HG03565 (cell line): ENCODE results near the gene CENPF.
"Not testable (repeated sequence)": the region's sequence is repeated elsewhere in the genome, so short reads cannot be mapped to it uniquely, and the experiment has no call there.

Source experiments
- ATAC-seq: cut with Tn5 transposase; IDR thresholded peaks from one replicate; pipeline ENCODE4 v1.9.1; 2021; ENCODE audit warnings: mild to moderate bottlenecking, moderate library complexity; ENCODE audit not compliant: unreplicated experiment

Gene CENPF, protein sequence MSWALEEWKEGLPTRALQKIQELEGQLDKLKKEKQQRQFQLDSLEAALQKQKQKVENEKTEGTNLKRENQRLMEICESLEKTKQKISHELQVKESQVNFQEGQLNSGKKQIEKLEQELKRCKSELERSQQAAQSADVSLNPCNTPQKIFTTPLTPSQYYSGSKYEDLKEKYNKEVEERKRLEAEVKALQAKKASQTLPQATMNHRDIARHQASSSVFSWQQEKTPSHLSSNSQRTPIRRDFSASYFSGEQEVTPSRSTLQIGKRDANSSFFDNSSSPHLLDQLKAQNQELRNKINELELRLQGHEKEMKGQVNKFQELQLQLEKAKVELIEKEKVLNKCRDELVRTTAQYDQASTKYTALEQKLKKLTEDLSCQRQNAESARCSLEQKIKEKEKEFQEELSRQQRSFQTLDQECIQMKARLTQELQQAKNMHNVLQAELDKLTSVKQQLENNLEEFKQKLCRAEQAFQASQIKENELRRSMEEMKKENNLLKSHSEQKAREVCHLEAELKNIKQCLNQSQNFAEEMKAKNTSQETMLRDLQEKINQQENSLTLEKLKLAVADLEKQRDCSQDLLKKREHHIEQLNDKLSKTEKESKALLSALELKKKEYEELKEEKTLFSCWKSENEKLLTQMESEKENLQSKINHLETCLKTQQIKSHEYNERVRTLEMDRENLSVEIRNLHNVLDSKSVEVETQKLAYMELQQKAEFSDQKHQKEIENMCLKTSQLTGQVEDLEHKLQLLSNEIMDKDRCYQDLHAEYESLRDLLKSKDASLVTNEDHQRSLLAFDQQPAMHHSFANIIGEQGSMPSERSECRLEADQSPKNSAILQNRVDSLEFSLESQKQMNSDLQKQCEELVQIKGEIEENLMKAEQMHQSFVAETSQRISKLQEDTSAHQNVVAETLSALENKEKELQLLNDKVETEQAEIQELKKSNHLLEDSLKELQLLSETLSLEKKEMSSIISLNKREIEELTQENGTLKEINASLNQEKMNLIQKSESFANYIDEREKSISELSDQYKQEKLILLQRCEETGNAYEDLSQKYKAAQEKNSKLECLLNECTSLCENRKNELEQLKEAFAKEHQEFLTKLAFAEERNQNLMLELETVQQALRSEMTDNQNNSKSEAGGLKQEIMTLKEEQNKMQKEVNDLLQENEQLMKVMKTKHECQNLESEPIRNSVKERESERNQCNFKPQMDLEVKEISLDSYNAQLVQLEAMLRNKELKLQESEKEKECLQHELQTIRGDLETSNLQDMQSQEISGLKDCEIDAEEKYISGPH (N-terminal part only)

GRCh38 chr1:214602764-214603657, at the start of gene CENPF:
TSS of gene CENPF (plus strand) at chr1:214603195. CDS start at chr1:214613755, 10,560 bp downstream.
- peak; percentile 100 for ATAC-seq

- peak; percentile 42 for ATAC-seq
Measured at GRCh38 chr1:214557952-214558735, 44.9 kb upstream of the CENPF start.

DNA sequence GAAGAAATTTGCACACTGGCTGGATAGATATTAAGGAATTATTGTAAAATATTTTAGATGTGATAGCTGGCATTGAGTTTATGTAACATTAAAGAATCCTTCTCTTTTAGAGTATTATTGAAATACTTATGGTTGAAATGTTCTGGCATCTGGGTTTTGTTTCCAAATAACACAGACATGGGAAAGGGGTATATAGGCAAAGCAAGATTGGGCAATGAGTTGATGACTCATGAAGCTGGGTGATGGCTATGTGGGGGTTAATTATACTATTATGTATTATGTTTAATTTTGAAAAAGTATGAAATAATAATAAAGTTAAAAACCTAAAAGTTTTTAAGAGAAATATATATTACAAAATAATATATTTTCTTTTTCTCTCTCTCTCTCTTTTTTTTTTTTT, 39.1 kb upstream of the CENPF start:
- no peak for ATAC-seq

DNA sequence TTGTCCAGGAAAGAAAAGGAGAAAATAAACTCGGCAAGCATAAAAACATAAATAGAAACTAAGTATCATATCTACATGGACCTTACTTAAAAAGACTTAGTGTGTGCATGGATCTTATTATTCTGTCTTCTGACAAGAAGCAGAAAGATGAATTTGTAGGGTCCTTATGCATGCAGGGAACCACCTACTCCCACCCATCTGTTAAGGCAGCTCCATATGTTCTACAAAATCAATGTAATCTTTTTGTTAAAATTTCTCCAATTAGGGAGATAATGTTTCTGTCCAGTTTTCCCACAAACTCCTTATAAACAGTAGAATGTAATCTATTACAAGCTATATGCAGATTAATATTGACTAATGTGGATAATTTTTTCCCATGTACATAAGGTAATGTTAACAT, 37.7 kb upstream of the CENPF start:
- ATAC-seq = no peak

GRCh38 chr1:214566158-214567104, 36.6 kb upstream of the CENPF start:
- no peak for ATAC-seq

DNA sequence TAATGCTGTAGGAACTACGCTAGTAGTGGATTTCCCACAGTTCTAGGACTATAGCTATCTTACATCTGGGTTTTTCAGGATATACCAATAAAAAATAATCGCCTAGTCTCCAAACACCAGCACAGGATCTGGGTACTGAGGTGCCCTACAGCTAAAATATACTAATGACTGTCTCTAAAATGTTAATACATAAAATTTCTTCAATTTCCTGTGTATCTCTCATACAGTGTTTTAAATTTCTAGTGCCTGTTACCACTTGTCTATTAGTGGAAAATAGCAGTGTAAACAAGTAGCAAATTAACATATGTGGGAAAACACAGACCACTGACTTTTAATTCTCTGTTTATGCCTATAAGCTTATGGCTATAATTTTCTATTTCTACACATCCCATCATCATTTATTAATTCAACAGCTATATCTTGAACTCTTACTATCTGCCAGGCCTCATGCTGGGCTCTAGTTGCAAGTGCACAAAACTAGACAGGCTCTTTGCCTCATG, 35.5 kb upstream of the CENPF start:
- ATAC-seq = no peak

GRCh38 chr1:214568328-214568727, 34.7 kb upstream of the CENPF start:
- ATAC-seq = no peak

DNA sequence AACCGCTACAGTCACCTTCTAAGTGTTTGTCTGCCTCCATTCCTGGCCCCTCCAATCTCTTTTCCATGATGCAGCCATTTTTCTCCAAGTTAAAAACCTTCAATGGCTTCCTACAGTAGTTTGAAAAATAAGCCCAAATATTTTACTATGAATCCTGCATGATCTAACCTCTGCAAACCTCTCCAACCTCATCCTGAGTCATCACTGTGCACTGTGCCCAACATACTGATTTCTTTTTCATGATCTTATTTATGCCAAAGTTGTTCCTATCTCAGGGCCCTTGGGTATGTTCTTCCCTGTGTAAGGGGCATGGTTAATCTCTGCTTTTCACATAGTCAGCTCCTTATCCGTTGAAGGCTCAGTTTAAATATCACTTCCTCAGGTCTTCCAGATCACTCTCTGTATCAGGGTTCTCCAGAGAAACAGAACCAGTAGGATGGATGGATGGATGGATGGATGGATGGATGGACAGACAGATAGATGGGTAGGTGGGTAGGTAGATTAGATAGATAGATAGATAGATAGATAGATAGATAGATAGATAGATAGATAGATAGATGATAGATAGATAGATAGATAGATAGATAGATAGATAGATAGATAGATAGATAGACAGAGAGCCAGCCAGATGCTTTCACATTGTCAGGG, 33.5 kb upstream of the CENPF start:
- ATAC-seq = no peak

DNA sequence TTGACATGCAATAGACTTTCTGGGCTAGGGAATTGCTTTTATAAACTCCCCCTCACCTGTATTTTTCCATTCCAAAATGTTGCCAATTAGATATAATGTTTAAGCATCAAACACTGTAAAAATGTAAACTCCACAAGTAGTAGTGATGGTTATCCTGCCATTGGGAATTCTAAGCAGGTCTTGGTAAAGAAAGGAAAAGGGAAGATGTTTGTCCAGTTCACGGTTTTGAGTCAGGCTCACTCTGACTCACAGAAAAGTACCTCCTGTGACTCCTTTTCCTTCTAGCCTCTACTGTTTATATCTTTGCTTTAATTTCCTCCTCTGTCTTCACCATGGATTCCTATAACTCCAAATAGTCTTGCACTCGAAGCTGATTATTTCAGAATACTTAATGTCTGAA, 32.6 kb upstream of the CENPF start:
- ATAC-seq = no peak

GRCh38 chr1:214571281-214571680, 31.7 kb upstream of the CENPF start:
- ATAC-seq = no peak

GRCh38 chr1:214573386-214574318, 29.3 kb upstream of the CENPF start:
- ATAC-seq = no peak

DNA sequence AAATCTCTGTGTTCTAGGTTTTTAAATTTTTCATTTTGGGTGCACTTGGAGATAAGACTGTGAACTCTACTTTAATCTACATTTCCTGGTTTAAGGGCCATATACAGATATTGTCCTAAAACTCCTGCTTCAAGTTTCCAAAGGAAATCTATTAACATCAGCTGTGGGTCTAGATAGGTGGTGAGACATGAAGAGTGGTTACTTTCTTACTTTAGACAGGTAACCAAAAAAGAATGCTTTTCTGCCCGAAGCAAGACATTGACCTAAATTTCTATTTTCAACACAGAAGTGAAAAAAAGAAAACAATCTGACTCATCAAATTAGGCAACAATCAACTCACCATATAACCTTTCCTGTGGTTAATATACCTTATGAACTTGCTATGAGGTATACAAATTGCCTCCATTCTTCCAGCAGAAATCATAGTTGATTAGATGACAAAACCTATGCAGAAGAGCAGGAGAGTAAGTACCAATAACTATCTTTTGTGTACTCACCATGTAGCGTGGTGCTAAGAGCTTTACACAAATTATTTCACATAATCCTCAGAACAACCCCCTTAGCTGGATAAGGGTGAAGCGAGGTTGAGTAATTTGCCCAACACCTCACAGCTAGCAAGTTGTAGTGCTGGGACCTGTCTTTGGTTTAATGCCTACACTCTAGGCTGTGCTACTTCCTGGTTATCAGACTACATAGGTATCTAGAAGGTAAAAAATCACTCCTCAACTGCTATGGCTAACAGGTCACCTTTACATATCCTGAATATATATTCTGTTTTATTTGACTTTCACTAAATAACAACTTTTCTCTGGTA, 28.2 kb upstream of the CENPF start:
- no peak for ATAC-seq

DNA sequence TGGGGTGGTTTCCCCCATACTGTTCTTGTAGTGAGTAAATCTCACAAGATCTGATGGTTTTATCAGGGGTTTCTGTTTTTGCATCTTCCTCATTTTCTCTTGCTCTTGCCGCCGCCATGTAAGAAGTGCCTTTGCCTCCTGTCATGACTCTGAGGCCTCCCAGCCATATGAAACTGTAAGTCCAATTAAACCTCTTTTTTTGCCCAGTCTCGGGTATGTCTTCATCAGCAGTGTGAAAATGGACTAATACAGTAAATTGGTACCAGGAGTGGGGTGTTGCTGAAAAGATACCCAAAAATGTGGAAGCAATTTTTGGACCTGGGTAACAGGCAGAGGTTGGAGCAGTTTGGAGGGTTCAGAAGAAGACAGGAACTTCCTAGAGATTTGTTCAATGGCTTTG, 26.9 kb upstream of the CENPF start:
- ATAC-seq = not testable (repeated sequence)

GRCh38 chr1:214579183-214579582, 23.8 kb upstream of the CENPF start:
- ATAC-seq = no peak

DNA sequence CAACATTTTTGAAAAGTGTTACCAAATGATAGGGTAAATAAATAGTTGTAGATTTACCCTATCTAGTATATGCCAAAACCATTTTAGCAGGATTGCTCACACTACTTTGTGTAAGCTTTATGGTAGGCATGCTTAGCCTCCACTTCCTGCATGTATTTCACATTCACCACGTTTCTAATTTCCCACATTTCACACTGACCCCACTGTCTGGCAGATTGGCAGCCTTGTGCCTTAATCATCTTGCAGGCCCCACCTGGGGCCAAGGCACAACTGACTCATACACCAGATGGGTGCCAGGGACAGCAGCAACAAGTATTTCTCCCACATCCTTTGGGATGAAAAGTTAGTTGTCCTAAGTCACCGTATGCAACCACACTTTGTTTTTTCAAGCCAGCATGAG, 21.2 kb upstream of the CENPF start:
- ATAC-seq = no peak
